Daoy (cell line): Measurements from ENCODE around the gene CCND2. TPM values are rescaled to one million over a fixed set of nuclear protein-coding genes. Genes with fewer than 3 reads are reported as not detected.
A peak's percentile ranks its signal among the peaks of the same experiment; 100 is the strongest.

Experiments
- DNase-seq: peaks from one replicate; pipeline ENCODE4 v3.0.0-alpha.2; 2015; ENCODE audit warnings: low read depth
- total RNA-seq: library from RNA; depleted of rRNA; stranded (reverse); fragments of >200 nt; shearing (Covaris generic); gene quantifications from 2 replicates; pipeline ENCODE4 v1.2.3, GENCODE V29; 2014

Gene CCND2
- total RNA-seq, 1 experiment from 2014 or later = 44.1 TPM

- DNase-seq = no peak
Measured at GRCh38 chr12:4289998-4290790, 16.6 kb downstream of the CCND2 start.

- DNase-seq = no peak
Measured at GRCh38 chr12:4292341-4293073, 18.9 kb downstream of the CCND2 start.

- DNase-seq = peak; percentile 30
Measured at GRCh38 chr12:4293299-4293965, 19.9 kb downstream of the CCND2 start.

- no peak for DNase-seq
Measured at GRCh38 chr12:4293966-4294505, 20.5 kb downstream of the CCND2 start.

GRCh38 chr12:4296751-4297150 is 23.2 kb downstream of the CCND2 start:
- DNase-seq = no peak

- DNase-seq = no peak
Measured at GRCh38 chr12:4297617-4298016, 24.1 kb downstream of the CCND2 start.

GRCh38 chr12:4300883-4301282 is 27.3 kb downstream of the CCND2 start:
- DNase-seq = no peak

GRCh38 chr12:4301932-4302501 is 28.5 kb downstream of the CCND2 start:
- no peak for DNase-seq

- DNase-seq = no peak
Measured at GRCh38 chr12:4302881-4303280, 29.3 kb downstream of the CCND2 start.

- no peak for DNase-seq
Measured at GRCh38 chr12:4303750-4304149, 30.2 kb downstream of the CCND2 start.

GRCh38 chr12:4307593-4308333 is 34.2 kb downstream of the CCND2 start:
- DNase-seq = peak; percentile 85

- DNase-seq = no peak
Measured at GRCh38 chr12:4308334-4308950, 34.9 kb downstream of the CCND2 start.

GRCh38 chr12:4311776-4312175 is 38.2 kb downstream of the CCND2 start:
- no peak for DNase-seq

- no peak for DNase-seq
Measured at GRCh38 chr12:4312251-4312650, 38.7 kb downstream of the CCND2 start.

GRCh38 chr12:4320497-4320852 is 46.9 kb downstream of the CCND2 start:
- DNase-seq = no peak

- DNase-seq = peak; percentile 99
Measured at GRCh38 chr12:4320853-4321701, 47.5 kb downstream of the CCND2 start, which contains the start of gene TIGAR. Gene TIGAR, plus strand, starts transcription at chr12:4321213. Its CDS starts 59 bp downstream, at chr12:4321272.

- no peak for DNase-seq
Measured at GRCh38 chr12:4322726-4323125, 49.2 kb downstream of the CCND2 start.
